GM12872 (cell line): ENCODE measurements around the gene LRRC3.

Experiments
- TF ChIP-seq, protein P1 (sequence below): IDR thresholded peaks from 3 replicates; pipeline ENCODE4 v1.5.1; 2011; ENCODE audit warnings: low read depth, mild to moderate bottlenecking, low read length, moderate library complexity; ENCODE audit not compliant: insufficient read depth

The LRRC3 gene

GRCh38 chr21:44492567-44493385, 37.5 kb downstream of the LRRC3 start:
- TF ChIP-seq, protein P1, sequence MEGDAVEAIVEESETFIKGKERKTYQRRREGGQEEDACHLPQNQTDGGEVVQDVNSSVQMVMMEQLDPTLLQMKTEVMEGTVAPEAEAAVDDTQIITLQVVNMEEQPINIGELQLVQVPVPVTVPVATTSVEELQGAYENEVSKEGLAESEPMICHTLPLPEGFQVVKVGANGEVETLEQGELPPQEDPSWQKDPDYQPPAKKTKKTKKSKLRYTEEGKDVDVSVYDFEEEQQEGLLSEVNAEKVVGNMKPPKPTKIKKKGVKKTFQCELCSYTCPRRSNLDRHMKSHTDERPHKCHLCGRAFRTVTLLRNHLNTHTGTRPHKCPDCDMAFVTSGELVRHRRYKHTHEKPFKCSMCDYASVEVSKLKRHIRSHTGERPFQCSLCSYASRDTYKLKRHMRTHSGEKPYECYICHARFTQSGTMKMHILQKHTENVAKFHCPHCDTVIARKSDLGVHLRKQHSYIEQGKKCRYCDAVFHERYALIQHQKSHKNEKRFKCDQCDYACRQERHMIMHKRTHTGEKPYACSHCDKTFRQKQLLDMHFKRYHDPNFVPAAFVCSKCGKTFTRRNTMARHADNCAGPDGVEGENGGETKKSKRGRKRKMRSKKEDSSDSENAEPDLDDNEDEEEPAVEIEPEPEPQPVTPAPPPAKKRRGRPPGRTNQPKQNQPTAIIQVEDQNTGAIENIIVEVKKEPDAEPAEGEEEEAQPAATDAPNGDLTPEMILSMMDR: no peak

GRCh38 chr21:44494418-44494817, 39.1 kb downstream of the LRRC3 start:
- TF ChIP-seq, protein P1: no peak

DNA sequence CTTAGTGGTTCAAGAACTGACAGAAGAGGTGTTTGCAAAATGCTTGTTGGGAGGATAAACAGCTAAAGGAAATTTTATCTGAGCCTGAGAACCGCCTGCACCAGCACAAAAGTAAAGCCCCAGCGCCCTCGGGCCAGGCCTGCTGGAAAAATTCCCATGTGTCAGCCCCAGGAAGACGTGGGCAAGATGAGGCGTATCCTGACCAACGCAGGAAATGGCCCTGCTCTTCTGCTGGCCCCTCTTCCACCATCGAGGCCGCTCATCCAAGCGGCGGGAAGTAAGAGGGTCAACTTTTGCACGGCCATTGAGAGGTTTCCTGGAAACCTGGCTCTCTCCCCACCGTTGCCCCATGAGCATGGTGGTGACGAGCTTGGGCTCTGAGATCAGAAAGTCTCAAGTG, 39.6 kb downstream of the LRRC3 start:
- TF ChIP-seq, protein P1: no peak

- TF ChIP-seq, protein P1: no peak
These were observed 40.6 kb downstream of the LRRC3 start for GRCh38 chr21:44495611-44496563.

GRCh38 chr21:44496564-44497550, 41.5 kb downstream of the LRRC3 start:
- TF ChIP-seq, protein P1: no peak

DNA sequence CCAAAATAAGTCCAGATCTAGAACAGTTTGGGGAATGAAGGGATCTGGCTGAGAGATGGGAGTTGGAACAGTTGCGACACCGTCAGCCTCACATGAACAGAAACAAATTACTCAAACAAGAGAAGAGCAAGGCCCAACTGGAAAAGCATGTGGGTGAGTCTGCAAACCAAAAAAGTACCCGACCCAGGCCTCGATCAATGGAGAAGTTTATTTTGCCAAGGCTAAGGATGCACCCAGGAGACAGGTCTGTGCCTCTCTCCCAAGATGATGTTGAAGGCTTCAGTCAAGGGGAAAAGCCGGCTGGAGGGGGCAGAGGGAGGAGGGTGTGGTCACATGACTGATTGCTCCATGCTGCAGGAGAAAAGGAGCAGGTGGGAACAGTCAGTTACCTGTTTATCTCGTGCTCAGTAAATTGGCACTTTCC, 42.4 kb downstream of the LRRC3 start:
- TF ChIP-seq, protein P1: no peak
